ENCODE data around the gene RTN3. TPM values are rescaled to one million over a fixed set of nuclear protein-coding genes. Genes with fewer than 3 reads are reported as not detected.

RTN3 gene
- polyA plus RNA-seq, 2 donors, result 45.2 to 46.3 TPM

GRCh38 chr11:63782749-63783148, 101.4 kb downstream of the RTN3 start:
- Histone ChIP-seq H3K4me3 (ENCODE audit: low read depth in 1 of 2, low read length in 2 of 2) (no peak overlapping the region), H3K36me3 (ENCODE audit: control insufficient read depth in 2 of 2, insufficient read depth in 2 of 2, low read length in 1 of 2) (no peaks in the 10 kb centered on the region), H3K27ac (ENCODE audit: low read depth in 2 of 2, low read length in 1 of 2) (no peak overlapping the region), H3K4me1 (ENCODE audit: control insufficient read depth in 2 of 2, insufficient read depth in 2 of 2, low read length in 1 of 2) (no peaks in the 10 kb centered on the region), H3K9me3 (ENCODE audit: control insufficient read depth in 2 of 2, insufficient read depth in 1 of 2, low read depth in 1 of 2, low read length in 1 of 2) (no peaks in the 10 kb centered on the region), H3K27me3 (ENCODE audit: control insufficient read depth in 1 of 2, insufficient read depth in 2 of 2, low read length in 2 of 2) (no peaks in the 10 kb centered on the region)
- WGBS, 2 donors, result 94 to 95% methylated on average over 6 of the region's 6 CpGs

- H3K4me1 ChIP-seq (ENCODE audit: control insufficient read depth in 2 of 2, insufficient read depth in 2 of 2, low read length in 1 of 2), result no peaks in the 10 kb centered on the region
- no peak overlapping the region for H3K27ac ChIP-seq (ENCODE audit: low read depth in 2 of 2, low read length in 1 of 2)
- no peaks in the 10 kb centered on the region for H3K9me3 ChIP-seq (ENCODE audit: control insufficient read depth in 2 of 2, insufficient read depth in 1 of 2, low read depth in 1 of 2, low read length in 1 of 2)
- H3K27me3 ChIP-seq (ENCODE audit: control insufficient read depth in 1 of 2, insufficient read depth in 2 of 2, low read length in 2 of 2), result no peaks in the 10 kb centered on the region
- 44 to 60% methylated on average over 5 to 7 of the region's 7 CpGs for WGBS, 2 donors
- H3K36me3 ChIP-seq (ENCODE audit: control insufficient read depth in 2 of 2, insufficient read depth in 2 of 2, low read length in 1 of 2), result no peaks in the 10 kb centered on the region
- H3K4me3 ChIP-seq (ENCODE audit: low read depth in 1 of 2, low read length in 2 of 2), result no peak overlapping the region
Observed at GRCh38 chr11:63783925-63784592, 102.8 kb downstream of the RTN3 start.

GRCh38 chr11:63785823-63786222, 104.5 kb downstream of the RTN3 start:
- Histone ChIP-seq H3K4me1 (ENCODE audit: control insufficient read depth in 2 of 2, insufficient read depth in 2 of 2, low read length in 1 of 2) (no peaks in the 10 kb centered on the region), H3K9me3 (ENCODE audit: control insufficient read depth in 2 of 2, insufficient read depth in 1 of 2, low read depth in 1 of 2, low read length in 1 of 2) (no peaks in the 10 kb centered on the region), H3K36me3 (ENCODE audit: control insufficient read depth in 2 of 2, insufficient read depth in 2 of 2, low read length in 1 of 2) (no peaks in the 10 kb centered on the region), H3K4me3 (ENCODE audit: low read depth in 1 of 2, low read length in 2 of 2) (no peak overlapping the region), H3K27ac (ENCODE audit: low read depth in 2 of 2, low read length in 1 of 2) (no peak overlapping the region), H3K27me3 (ENCODE audit: control insufficient read depth in 1 of 2, insufficient read depth in 2 of 2, low read length in 2 of 2) (no peaks in the 10 kb centered on the region)
- 81 to 86% methylated on average over 1 of the region's 1 CpG for WGBS, 2 donors

- no peak overlapping the region for H3K27ac ChIP-seq (ENCODE audit: low read depth in 2 of 2, low read length in 1 of 2)
- H3K9me3 ChIP-seq (ENCODE audit: control insufficient read depth in 2 of 2, insufficient read depth in 1 of 2, low read depth in 1 of 2, low read length in 1 of 2), result peaks cover 0 to 3% of the 10 kb centered on the region in 2 donors
- WGBS, 2 donors, result 91 to 95% methylated on average over 6 of the region's 6 CpGs
- H3K4me3 ChIP-seq (ENCODE audit: low read depth in 1 of 2, low read length in 2 of 2), result no peak overlapping the region
- no peaks in the 10 kb centered on the region for H3K27me3 ChIP-seq (ENCODE audit: control insufficient read depth in 1 of 2, insufficient read depth in 2 of 2, low read length in 2 of 2)
- no peaks in the 10 kb centered on the region for H3K36me3 ChIP-seq (ENCODE audit: control insufficient read depth in 2 of 2, insufficient read depth in 2 of 2, low read length in 1 of 2)
- H3K4me1 ChIP-seq (ENCODE audit: control insufficient read depth in 2 of 2, insufficient read depth in 2 of 2, low read length in 1 of 2), result no peaks in the 10 kb centered on the region
Observed at GRCh38 chr11:63791495-63792167, 110.3 kb downstream of the RTN3 start.

GRCh38 chr11:63793161-63793560, 111.9 kb downstream of the RTN3 start:
- Histone ChIP-seq H3K36me3 (ENCODE audit: control insufficient read depth in 2 of 2, insufficient read depth in 2 of 2, low read length in 1 of 2) (no peaks in the 10 kb centered on the region), H3K27me3 (ENCODE audit: control insufficient read depth in 1 of 2, insufficient read depth in 2 of 2, low read length in 2 of 2) (no peaks in the 10 kb centered on the region), H3K27ac (ENCODE audit: low read depth in 2 of 2, low read length in 1 of 2) (no peak overlapping the region), H3K4me3 (ENCODE audit: low read depth in 1 of 2, low read length in 2 of 2) (no peak overlapping the region), H3K9me3 (ENCODE audit: control insufficient read depth in 2 of 2, insufficient read depth in 1 of 2, low read depth in 1 of 2, low read length in 1 of 2) (peaks cover 0 to 3% of the 10 kb centered on the region in 2 donors), H3K4me1 (ENCODE audit: control insufficient read depth in 2 of 2, insufficient read depth in 2 of 2, low read length in 1 of 2) (no peaks in the 10 kb centered on the region)

- Histone ChIP-seq H3K36me3 (ENCODE audit: control insufficient read depth in 2 of 2, insufficient read depth in 2 of 2, low read length in 1 of 2) (no peaks in the 10 kb centered on the region), H3K4me1 (ENCODE audit: control insufficient read depth in 2 of 2, insufficient read depth in 2 of 2, low read length in 1 of 2) (no peaks in the 10 kb centered on the region), H3K27ac (ENCODE audit: low read depth in 2 of 2, low read length in 1 of 2) (no peak overlapping the region), H3K27me3 (ENCODE audit: control insufficient read depth in 1 of 2, insufficient read depth in 2 of 2, low read length in 2 of 2) (no peaks in the 10 kb centered on the region), H3K9me3 (ENCODE audit: control insufficient read depth in 2 of 2, insufficient read depth in 1 of 2, low read depth in 1 of 2, low read length in 1 of 2) (peaks cover 0 to 3% of the 10 kb centered on the region in 2 donors), H3K4me3 (ENCODE audit: low read depth in 1 of 2, low read length in 2 of 2) (no peak overlapping the region)
- 81 to 85% methylated on average over 11 of the region's 11 CpGs for WGBS, 2 donors
Observed at GRCh38 chr11:63795066-63795465, 113.8 kb downstream of the RTN3 start.

- Histone ChIP-seq H3K36me3 (ENCODE audit: control insufficient read depth in 2 of 2, insufficient read depth in 2 of 2, low read length in 1 of 2) (no peaks in the 10 kb centered on the region), H3K27ac (ENCODE audit: low read depth in 2 of 2, low read length in 1 of 2) (no peak overlapping the region)
- 87 to 90% methylated on average over 5 of the region's 5 CpGs for WGBS, 2 donors
Observed at GRCh38 chr11:63800921-63801320, 119.6 kb downstream of the RTN3 start.

GRCh38 chr11:63802637-63803414, 121.5 kb downstream of the RTN3 start:
- H3K36me3 ChIP-seq (ENCODE audit: control insufficient read depth in 2 of 2, insufficient read depth in 2 of 2, low read length in 1 of 2), result no peaks in the 10 kb centered on the region
- H3K27me3 ChIP-seq (ENCODE audit: control insufficient read depth in 1 of 2, insufficient read depth in 2 of 2, low read length in 2 of 2), result no peaks in the 10 kb centered on the region
- peak overlapping the region; percentile 95 to 98 for H3K27ac ChIP-seq (ENCODE audit: low read depth in 2 of 2, low read length in 1 of 2)
- H3K4me1 ChIP-seq (ENCODE audit: control insufficient read depth in 2 of 2, insufficient read depth in 2 of 2, low read length in 1 of 2), result peaks cover 0 to 2% of the 10 kb centered on the region in 2 donors
- WGBS, 2 donors, result 59 to 69% methylated on average over 10 of the region's 10 CpGs
- no peaks in the 10 kb centered on the region for H3K9me3 ChIP-seq (ENCODE audit: control insufficient read depth in 2 of 2, insufficient read depth in 1 of 2, low read depth in 1 of 2, low read length in 1 of 2)
- no peak overlapping the region for H3K4me3 ChIP-seq (ENCODE audit: low read depth in 1 of 2, low read length in 2 of 2)

More at GRCh38 chr11:63800921-63801320, 119.6 kb downstream of the RTN3 start:
- Histone ChIP-seq H3K4me1 (ENCODE audit: control insufficient read depth in 2 of 2, insufficient read depth in 2 of 2, low read length in 1 of 2) (peaks cover 0 to 2% of the 10 kb centered on the region in 2 donors), H3K4me3 (ENCODE audit: low read depth in 1 of 2, low read length in 2 of 2) (no peak overlapping the region), H3K27me3 (ENCODE audit: control insufficient read depth in 1 of 2, insufficient read depth in 2 of 2, low read length in 2 of 2) (no peaks in the 10 kb centered on the region), H3K9me3 (ENCODE audit: control insufficient read depth in 2 of 2, insufficient read depth in 1 of 2, low read depth in 1 of 2, low read length in 1 of 2) (no peaks in the 10 kb centered on the region)

- WGBS, 2 donors, result 43 to 49% methylated on average over 6 of the region's 6 CpGs
- Histone ChIP-seq H3K4me1 (ENCODE audit: control insufficient read depth in 2 of 2, insufficient read depth in 2 of 2, low read length in 1 of 2) (peaks cover 0 to 2% of the 10 kb centered on the region in 2 donors), H3K27me3 (ENCODE audit: control insufficient read depth in 1 of 2, insufficient read depth in 2 of 2, low read length in 2 of 2) (no peaks in the 10 kb centered on the region), H3K27ac (ENCODE audit: low read depth in 2 of 2, low read length in 1 of 2) (peak overlapping the region; percentile 95 to 98), H3K4me3 (ENCODE audit: low read depth in 1 of 2, low read length in 2 of 2) (no peak overlapping the region), H3K9me3 (ENCODE audit: control insufficient read depth in 2 of 2, insufficient read depth in 1 of 2, low read depth in 1 of 2, low read length in 1 of 2) (no peaks in the 10 kb centered on the region), H3K36me3 (ENCODE audit: control insufficient read depth in 2 of 2, insufficient read depth in 2 of 2, low read length in 1 of 2) (no peaks in the 10 kb centered on the region)
Observed at GRCh38 chr11:63804259-63804658, 123.0 kb downstream of the RTN3 start.
